Panc1 (cell line): ENCODE results near the gene CNDP1. TPM values are rescaled to one million over a fixed set of nuclear protein-coding genes. Genes with fewer than 3 reads are reported as not detected.

Source experiments
- ATAC-seq: fragments of 200-7000 bp; cut with Tn5 transposase; 2 replicates; pipeline ENCODE4 v1.9.1; 2020; ENCODE audit warnings: mild to moderate bottlenecking, moderate library complexity
- BruUV-seq: library from RNA; stranded (reverse); fragments of 400-500 nt; replicated peaks from 2 replicates; lab custom pipeline; 2021; lab: Mats Ljungman, UMichigan
- CTCF ChIA-PET: fragments of 300-600 bp; sonication (Branson Sonifier 250); formaldehyde crosslinking; loops from one replicate; lab custom pipeline; 2022; ENCODE audit warnings: antibody characterized with exemption; lab: Charles Lee
- POLR2A ChIA-PET: fragments of 300-600 bp; sonication (Branson Sonifier 250); formaldehyde crosslinking; loops from one replicate; lab custom pipeline; 2022; ENCODE audit warnings: antibody characterized with exemption; lab: Charles Lee
- DNase-seq: peaks from one replicate; pipeline ENCODE4 v3.0.0-alpha.2; 2010; ENCODE audit warnings: low read depth, low spot score
- H3K27ac ChIP-seq: 2 replicates; pipeline ENCODE4 v1.5.1; 2011; ENCODE audit warnings: mild to moderate bottlenecking, low read length, inconsistent platforms
- H3K27me3 ChIP-seq: fragments of 200-500 bp; sonication (Bioruptor generic); 2 replicates; pipeline ENCODE4 v1.6.0; 2014; ENCODE audit warnings: low read length, inconsistent platforms; ENCODE audit not compliant: control insufficient read depth, insufficient read depth
- H3K36me3 ChIP-seq: fragments of 200-500 bp; sonication (Bioruptor generic); 2 replicates; pipeline ENCODE4 v1.5.1; 2014; ENCODE audit warnings: inconsistent platforms, mild to moderate bottlenecking, low read length, moderate library complexity; ENCODE audit not compliant: control insufficient read depth, insufficient read depth
- H3K4me1 ChIP-seq: 2 replicates; pipeline ENCODE4 v1.5.1; 2011; ENCODE audit warnings: inconsistent platforms, mild to moderate bottlenecking, low read length, moderate library complexity; ENCODE audit not compliant: control insufficient read depth, insufficient read depth
- H3K4me3 ChIP-seq, 2 experiments: 2 replicates each; pipeline ENCODE4 v1.5.1; 2011 to 2012; ENCODE audit warnings: low read depth in 2 of 2, low read length in 2 of 2, mild to moderate bottlenecking in 2 of 2, inconsistent platforms in 1 of 2, moderate library complexity in 1 of 2
- H3K9me3 ChIP-seq: fragments of 200-500 bp; sonication (Bioruptor generic); 2 replicates; pipeline ENCODE4 v1.5.1; 2014; ENCODE audit warnings: low read depth, mild to moderate bottlenecking, inconsistent platforms, low read length, moderate library complexity; ENCODE audit not compliant: control insufficient read depth, insufficient read depth
- CTCF ChIP-seq: fragments of 450-650 bp; IDR thresholded peaks from 2 replicates; pipeline ENCODE4 v1.5.1; 2017; ENCODE audit warnings: mild to moderate bottlenecking
- POLR2AphosphoS5 ChIP-seq: IDR thresholded peaks from 2 replicates; pipeline ENCODE4 v1.6.1; 2012; ENCODE audit warnings: mild to moderate bottlenecking, low read depth, low read length, moderate library complexity
- REST ChIP-seq, 2 experiments: IDR thresholded peaks; 2 replicates each; pipeline ENCODE4 v1.6.1; 2011 to 2012; ENCODE audit warnings: low read depth in 2 of 2, control low read depth in 1 of 2, low read length in 1 of 2, mild to moderate bottlenecking in 1 of 2, moderate library complexity in 1 of 2; ENCODE audit not compliant: insufficient read depth in 1 of 2
- SIN3A ChIP-seq: IDR thresholded peaks from 2 replicates; pipeline ENCODE4 v1.6.1; 2012; ENCODE audit warnings: low read depth, mild to moderate bottlenecking, low read length, moderate library complexity, borderline replicate concordance; ENCODE audit not compliant: insufficient read depth
- TCF7L2 ChIP-seq: IDR thresholded peaks from 2 replicates; pipeline ENCODE4 v1.6.1; 2011; ENCODE audit warnings: mild to moderate bottlenecking, low read depth, low read length, inconsistent platforms
- in situ Hi-C: cut with HindIII; loops from 2 replicates; pipeline ENCODE4 v1.10.0; 2016; ENCODE audit warnings: low sequenced_read_pairs, low pct_unique_long_range_greater_than_20kb
- intact Hi-C: fragments of 100-400 bp; cut with micrococcal nuclease; formaldehyde crosslinking; loops from one replicate; pipeline ENCODE4 v1.10.0; 2022; ENCODE audit not compliant: unreplicated experiment
- total RNA-seq: library from RNA; stranded (reverse); gene quantifications from one replicate; pipeline ENCODE4 v1.2.1, GENCODE V29; 2021; ENCODE audit not compliant: unreplicated experiment

CNDP1 gene
- total RNA-seq, 1 experiment from 2014 or later, result not detected

GRCh38 chr18:74598350-74599001 is 64.2 kb downstream of the CNDP1 start:
- no peaks in the 10 kb centered on the region for H3K9me3 ChIP-seq
- H3K4me3 ChIP-seq, result peak overlapping the region; percentile 70 to 90
- TF ChIP-seq SIN3A, result 0 out of 2 replicates have a peak, but pooled peaks have one; percentile 72
- TF ChIP-seq POLR2AphosphoS5, result 0 out of 2 replicates have a peak, but pooled peaks have one; percentile 8
- TF ChIP-seq REST (IDR thresholded peaks at IDR 0.05; ENCODE audit: insufficient read depth in 1 of 2, low read depth in 2 of 2, low read length in 1 of 2), result no peak
- TF ChIP-seq TCF7L2, result no peak
- peak; percentile 30 for TF ChIP-seq CTCF
- ATAC-seq (peak; percentile 70), DNase-seq (no peak)
- H3K27ac ChIP-seq, result peak overlapping the region; percentile 84
- ChIA-PET POLR2A (no interaction called here), CTCF (interaction anchor here (0.7 kb wide), 1 partner anchor 11 kb away, joined by 6 read pairs; no protein-coding TSS in a partner anchor)
- peaks cover 11% of the 10 kb centered on the region for H3K4me1 ChIP-seq
- no peaks in the 10 kb centered on the region for H3K27me3 ChIP-seq
- in situ Hi-C loops (no loop called here), intact Hi-C loops (no loop called here)
- no TSS peak for BruUV-seq
- H3K36me3 ChIP-seq, result no peaks in the 10 kb centered on the region; the same call in 1 of the 2 replicates

- intact Hi-C loops (no loop called here), in situ Hi-C loops (no loop called here)
- no TSS peak for BruUV-seq
- Histone ChIP-seq H3K27ac (no peak overlapping the region), H3K27me3 (no peaks in the 10 kb centered on the region), H3K4me3 (no peak overlapping the region), H3K36me3 (no peaks in the 10 kb centered on the region), H3K9me3 (no peaks in the 10 kb centered on the region), H3K4me1 (no peaks in the 10 kb centered on the region; the same call in 1 of the 2 replicates)
- POLR2A ChIA-PET, result no interaction called here
- TF ChIP-seq POLR2AphosphoS5, result no peak
- TF ChIP-seq SIN3A, result no peak
- TF ChIP-seq REST (IDR thresholded peaks at IDR 0.05; ENCODE audit: insufficient read depth in 1 of 2, low read depth in 2 of 2, low read length in 1 of 2), result no peak
- TF ChIP-seq TCF7L2, result no peak
- TF ChIP-seq CTCF, result no peak
- ATAC-seq, result no peak
- no peak for DNase-seq
- CTCF ChIA-PET, result no interaction called here
Observed at GRCh38 chr18:74604361-74604760, 70.1 kb downstream of the CNDP1 start.
